NCI-H774 (cell line): Measurements from ENCODE around the gene RHOT2.
"Not testable (repeated sequence)": the region's sequence is repeated elsewhere in the genome, so short reads cannot be mapped to it uniquely, and the experiment has no call there.

Experiments
- DNase-seq: peaks from one replicate; lab custom pipeline; 2025; lab: John Stamatoyannopoulos, UW

The RHOT2 gene

DNA sequence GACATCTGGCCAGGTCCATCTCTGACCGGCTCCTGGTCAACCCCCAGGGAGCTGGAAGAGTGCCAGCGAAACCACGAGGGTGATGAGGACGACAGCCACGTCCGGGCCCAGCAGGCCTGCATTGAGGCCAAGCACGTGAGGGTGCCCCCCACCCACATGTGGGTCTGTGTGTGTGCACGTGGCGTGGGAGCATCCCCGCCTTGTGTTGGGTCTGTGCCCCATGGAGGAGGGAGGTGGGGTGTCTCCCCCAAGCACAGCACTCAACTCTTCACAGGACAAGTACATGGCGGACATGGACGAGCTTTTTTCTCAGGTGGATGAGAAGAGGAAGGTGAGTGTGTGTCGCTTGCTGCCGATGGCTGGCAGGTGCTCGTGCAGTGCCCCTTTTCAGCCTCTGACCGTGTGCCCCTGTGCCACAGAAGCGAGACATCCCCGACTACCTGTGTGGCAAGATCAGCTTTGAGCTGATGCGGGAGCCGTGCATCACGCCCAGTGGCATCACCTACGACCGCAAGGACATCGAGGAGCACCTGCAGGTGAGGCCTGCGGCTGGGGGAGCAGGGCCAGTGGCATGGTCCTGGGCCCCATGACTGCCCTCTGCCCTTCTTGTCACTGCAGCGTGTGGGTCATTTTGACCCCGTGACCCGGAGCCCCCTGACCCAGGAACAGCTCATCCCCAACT, 14.0 kb downstream of the RHOT2 start:
- DNase-seq, result no peak

- no peak for DNase-seq
Measured at GRCh38 chr16:682493-683395, 14.8 kb downstream of the RHOT2 start.

- no peak for DNase-seq
Measured at GRCh38 chr16:683396-684070, 15.6 kb downstream of the RHOT2 start.

DNA sequence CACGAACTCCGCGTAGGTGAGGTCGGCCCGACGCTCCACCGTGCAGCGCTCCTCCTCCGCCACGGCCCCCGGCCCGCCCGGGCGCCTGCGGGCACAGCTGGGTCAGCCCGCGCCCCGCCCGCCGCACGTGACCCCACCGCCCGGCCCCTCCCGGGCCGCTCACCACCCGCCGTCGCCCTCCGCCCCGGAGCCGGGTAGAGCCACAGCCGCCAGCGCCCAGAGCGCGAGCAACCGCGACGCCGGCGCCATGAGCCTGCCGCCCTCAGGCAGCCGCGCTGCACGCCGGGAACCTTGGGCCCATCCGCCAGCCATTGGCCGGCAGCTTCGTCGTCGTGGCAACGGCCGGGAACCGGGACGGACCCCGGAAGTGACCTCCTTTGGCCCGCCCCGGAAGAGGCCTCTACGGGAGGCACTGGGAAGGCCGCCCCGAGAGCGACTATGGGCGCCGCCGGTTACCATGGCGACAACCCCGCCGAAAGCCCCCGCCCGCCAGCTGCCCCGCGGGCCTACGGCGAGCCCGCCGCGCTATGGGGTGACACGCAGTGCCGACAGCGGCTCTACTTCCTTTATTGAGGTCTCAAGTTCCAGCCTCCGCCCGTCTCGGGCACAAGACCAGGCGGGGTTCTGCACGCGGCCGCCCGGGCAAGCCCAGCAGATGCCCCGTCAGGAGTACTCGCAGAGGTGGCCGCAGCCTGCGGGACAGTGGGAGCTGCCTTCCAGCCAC, 16.3 kb downstream of the RHOT2 start, which contains the start of gene JMJD8:
JMJD8 (minus strand) TSS at position 264 of the 724 bp plus-strand sequence; CDS start at position 249, 15 bp downstream.
- peak; percentile 90 for DNase-seq

DNA sequence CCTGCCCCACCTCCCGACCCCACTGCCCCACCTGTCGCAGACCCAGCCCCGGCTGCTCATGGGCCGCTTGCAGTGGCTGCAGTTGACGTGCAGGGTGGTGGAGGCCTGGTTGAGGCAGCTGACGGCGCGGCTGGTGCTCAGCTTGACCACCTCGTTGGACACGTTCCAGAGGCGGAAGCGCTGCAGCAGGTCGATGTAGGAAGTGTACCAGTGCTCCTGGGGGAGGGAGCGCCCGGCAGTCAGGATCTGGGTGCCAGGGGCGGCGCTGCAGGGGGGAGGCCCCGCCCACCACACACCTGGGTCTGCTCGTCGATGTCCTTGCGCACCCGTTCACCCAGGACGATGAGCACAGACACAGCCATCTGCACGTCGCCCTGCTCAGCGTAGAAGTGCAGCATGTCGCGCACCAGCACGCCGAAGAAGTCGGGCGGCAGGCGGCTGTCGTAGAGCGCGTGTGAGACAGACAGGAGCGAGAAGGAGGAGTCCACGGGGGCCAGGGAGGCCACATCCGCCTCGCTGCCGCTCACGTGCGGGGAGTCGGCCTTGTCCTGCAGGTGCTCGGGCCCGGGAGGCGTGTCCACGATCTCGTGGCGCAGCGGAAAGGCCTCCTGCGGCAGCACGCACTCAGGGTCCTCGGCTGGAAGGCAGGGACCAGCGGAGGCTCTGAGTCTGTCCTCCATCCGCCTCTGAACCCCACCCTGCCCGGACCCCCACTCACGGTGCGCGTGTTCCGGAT, 17.2 kb downstream of the RHOT2 start:
- DNase-seq, result no peak

DNA sequence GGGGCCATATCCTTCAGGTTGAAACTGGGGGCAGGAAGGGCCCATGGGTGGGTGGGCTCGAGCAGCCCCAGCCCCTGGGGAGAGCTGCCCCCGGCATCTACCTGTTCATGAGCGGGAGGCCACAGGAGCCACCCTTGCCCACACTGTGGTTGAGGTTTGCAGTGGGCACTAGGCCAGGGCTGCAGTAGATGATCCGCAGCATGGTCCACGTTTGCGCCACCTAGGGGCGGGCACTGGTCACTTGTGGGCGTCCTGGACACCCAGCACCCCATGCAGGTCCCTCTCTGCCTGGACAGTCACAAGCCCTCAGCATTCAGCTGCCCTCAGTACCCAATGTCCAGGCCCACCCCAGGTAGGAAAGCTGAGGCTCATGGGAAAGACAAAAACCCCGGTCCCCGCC, 18.0 kb downstream of the RHOT2 start:
- no peak for DNase-seq

DNA sequence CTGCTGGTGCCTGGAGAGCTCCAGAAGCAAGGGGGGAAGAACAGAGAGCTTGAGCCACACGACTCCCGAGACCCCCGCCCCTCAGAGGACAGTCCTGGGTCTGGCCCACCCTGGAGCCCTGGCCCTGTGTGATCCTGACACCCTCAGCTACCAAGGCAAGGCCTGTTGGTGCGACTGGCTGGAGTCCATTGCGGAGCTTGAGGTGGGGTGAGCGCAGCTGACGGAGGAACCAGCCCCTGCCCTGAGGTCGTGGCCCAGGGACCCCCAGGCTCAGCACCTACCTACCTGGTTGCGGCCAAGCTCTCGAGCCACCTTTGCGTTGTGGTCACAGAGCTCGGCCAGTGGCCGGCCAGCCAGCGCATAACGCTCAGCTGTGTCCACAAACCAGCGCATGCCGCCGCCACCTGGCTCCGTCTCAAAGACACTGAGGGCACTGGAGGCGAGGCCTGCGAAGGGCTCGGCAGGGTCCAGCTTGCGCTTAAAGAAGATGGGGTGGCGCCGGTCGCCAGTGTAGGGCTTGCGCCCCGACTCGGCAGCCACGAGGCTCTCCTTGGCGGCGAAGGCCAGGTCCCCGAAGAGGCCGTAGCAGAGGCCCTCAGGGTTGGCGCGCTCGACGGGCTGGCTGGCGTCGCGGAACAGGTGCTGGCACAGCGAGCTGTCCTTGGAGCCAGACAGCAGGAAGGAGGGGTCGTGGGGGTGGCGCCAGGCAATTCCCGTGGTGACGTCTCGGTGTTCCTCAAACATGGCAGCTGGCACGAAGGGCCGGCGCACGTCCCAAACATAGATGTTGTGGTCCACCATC, 18.7 kb downstream of the RHOT2 start:
- DNase-seq, result no peak

DNA sequence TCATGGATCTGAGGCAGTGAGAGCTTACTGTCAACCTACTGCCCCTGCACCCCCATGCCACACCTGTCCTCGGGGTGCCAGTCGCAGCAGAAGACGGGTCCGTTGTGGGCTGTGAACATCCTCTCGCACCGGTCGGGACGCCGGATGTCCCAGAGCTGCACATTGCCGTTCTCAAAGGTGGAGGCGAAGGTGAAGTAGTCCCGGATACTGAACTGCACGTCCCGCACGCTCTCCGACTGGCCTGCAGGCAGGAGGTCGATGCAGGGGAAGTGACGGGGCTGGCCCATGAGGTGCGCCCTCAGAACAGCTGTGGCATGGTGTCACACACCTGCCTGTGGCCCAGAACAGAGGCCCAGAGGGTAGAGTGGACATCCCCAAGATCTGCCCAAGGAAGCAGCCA, 19.6 kb downstream of the RHOT2 start:
- DNase-seq, result no peak

GRCh38 chr16:689175-689897, 21.4 kb downstream of the RHOT2 start:
- DNase-seq, result no peak

GRCh38 chr16:691242-691641, 23.3 kb downstream of the RHOT2 start:
- DNase-seq, result not testable (repeated sequence)

DNA sequence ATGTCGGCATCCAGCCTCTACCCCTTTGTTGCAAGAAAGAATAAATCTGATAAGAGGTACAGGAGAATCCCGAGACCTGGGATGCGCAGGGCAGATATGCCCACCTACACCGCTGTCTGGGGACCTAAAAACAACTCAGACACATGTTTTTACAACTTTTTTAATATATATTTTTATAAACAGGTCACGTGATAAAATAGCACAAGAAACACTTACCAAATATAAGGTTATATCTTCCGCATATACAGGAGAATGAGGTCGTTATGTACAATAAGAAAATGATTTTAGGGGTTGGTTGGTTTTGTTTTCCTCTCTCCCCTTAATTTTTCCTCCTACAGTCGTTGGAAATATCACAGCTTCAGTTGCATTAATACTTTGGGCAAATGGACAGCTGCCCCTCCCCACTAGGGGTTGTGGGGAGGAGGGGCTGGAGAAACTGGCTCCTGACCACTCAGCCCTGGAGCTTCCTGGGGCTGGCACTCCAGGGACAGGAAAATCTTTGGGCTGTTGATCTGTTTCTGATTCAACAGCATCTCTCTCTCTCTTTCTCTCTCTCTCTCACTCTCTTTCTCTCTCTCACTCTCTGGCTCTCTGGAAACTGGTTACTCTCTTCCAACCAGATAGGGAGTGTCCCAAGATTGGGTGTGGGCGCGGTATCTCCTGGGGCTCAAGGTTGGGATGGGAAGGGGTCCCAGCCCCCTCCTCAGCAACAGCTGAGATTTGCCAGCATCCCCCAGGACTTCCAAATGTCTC, 24.6 kb downstream of the RHOT2 start:
- DNase-seq, result no peak

- no peak for DNase-seq
Measured at GRCh38 chr16:693364-693763, 25.4 kb downstream of the RHOT2 start.

GRCh38 chr16:693766-694165, 25.8 kb downstream of the RHOT2 start:
- DNase-seq, result no peak

GRCh38 chr16:694187-694862, 26.4 kb downstream of the RHOT2 start:
- DNase-seq, result no peak

DNA sequence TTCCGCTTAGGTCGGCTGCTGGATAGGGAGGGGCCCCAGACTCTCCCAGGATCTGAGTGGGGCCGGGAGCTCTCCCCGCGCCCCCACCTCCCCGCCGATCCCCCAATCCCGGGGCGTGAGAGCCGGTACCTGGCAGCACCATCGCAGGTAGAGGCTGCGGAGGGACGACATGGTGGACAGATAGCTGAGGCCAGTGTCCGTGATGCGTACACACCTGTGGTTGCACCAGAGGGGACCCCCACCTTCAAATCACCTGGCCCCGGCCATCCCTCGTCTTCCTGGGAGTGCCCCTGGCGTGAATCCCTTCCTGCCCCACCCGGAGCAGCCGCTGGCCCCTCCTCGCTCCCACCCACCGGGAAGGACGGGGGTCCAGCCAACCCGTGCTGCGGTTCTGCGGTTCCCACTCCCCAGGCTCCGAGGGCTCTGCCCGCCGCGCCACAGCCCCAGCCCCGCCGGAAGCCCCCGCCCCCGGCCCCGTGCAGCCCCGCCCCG, 27.0 kb downstream of the RHOT2 start:
- no peak for DNase-seq

DNA sequence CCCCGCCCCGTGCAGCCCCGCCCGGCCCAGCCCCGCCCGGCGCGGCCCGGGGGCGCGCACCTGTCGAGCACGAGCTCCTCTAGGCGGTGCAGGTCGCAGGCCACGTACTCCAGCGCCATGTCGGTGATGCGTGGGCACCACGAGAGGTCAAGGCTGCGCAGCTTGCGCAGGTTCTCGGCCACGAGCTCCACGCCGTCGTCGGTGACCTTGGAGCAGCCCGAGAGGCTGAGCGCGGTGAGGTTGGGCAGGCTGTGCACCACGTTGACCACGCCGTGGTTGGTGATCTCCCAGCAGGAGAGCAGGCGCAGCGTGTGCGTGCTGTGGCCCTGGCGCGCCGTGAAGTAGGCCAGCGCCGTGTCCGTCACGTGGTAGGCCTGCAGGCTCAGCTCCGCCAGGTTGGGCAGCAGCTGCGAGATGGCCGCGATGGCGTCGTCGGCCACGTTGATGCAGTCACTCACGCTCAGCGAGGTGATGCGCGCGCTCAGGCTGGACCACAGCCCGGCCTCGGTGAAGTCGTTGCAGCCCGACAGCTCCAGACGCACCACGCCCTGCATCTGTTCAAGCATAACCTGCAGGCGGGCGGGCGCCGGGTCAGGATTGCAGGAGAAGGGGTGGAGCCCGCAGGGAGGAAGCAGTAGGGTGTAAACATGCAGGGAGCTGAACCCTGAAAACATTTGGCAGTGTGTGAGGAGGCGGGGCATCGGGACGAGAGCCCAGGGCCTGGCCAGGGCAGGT, 27.6 kb downstream of the RHOT2 start:
- peak; percentile 78 for DNase-seq

- DNase-seq, result no peak
Measured at GRCh38 chr16:698911-699671, 31.2 kb downstream of the RHOT2 start.
